MM.1S (cell line): ENCODE data around the gene ZNF860.

Experiments used
- DNase-seq: peaks from one replicate; pipeline ENCODE4 v3.0.0-alpha.2; 2015
- H2AFZ ChIP-seq: fragments of 300-600 bp; sonication (generic); 2 replicates; pipeline ENCODE4 v1.6.0; 2016; ENCODE audit warnings: antibody characterized with exemption, low read length
- H3F3A ChIP-seq: fragments of 300-600 bp; sonication (generic); 2 replicates; pipeline ENCODE4 v1.6.1; 2016; ENCODE audit warnings: mild to moderate bottlenecking, antibody characterized with exemption, low read length, moderate library complexity, mixed read lengths; ENCODE audit not compliant: insufficient read depth
- H3K27ac ChIP-seq: fragments of 300-600 bp; sonication (generic); 2 replicates; pipeline ENCODE4 v1.5.1; 2016; ENCODE audit warnings: mild to moderate bottlenecking, low read length
- H3K27me3 ChIP-seq: fragments of 300-600 bp; sonication (generic); replicated peaks from 2 replicates; pipeline ENCODE4 v1.6.0; 2016; ENCODE audit warnings: low read length; ENCODE audit not compliant: insufficient read depth
- H3K36me3 ChIP-seq: fragments of 300-600 bp; sonication (generic); replicated peaks from 2 replicates; pipeline ENCODE4 v1.6.1; 2016; ENCODE audit warnings: mild to moderate bottlenecking, low read length, mixed read lengths; ENCODE audit not compliant: insufficient read depth
- H3K4me1 ChIP-seq: fragments of 300-600 bp; sonication (generic); 2 replicates; pipeline ENCODE4 v1.6.1; 2016; ENCODE audit warnings: low read length, mixed read lengths
- H3K4me2 ChIP-seq: fragments of 300-600 bp; sonication (generic); 2 replicates; pipeline ENCODE4 v1.6.0; 2016; ENCODE audit warnings: low read depth, low read length
- H3K4me3 ChIP-seq: fragments of 300-600 bp; sonication (generic); 2 replicates; pipeline ENCODE4 v1.5.1; 2016; ENCODE audit warnings: low read length, mixed read lengths
- H3K79me2 ChIP-seq: fragments of 300-600 bp; sonication (generic); 2 replicates; pipeline ENCODE4 v1.6.1; 2016; ENCODE audit warnings: mixed run types, low read length, mixed read lengths
- H3K9ac ChIP-seq: fragments of 300-600 bp; sonication (generic); 2 replicates; pipeline ENCODE4 v1.6.1; 2016; ENCODE audit warnings: low read length, mixed read lengths
- H3K9me2 ChIP-seq: fragments of 300-600 bp; sonication (generic); replicated peaks from 2 replicates; pipeline ENCODE4 v1.6.1; 2016; ENCODE audit warnings: mild to moderate bottlenecking, low read length, mixed read lengths; ENCODE audit not compliant: insufficient read depth
- H3K9me3 ChIP-seq: fragments of 300-600 bp; sonication (generic); replicated peaks from 2 replicates; pipeline ENCODE4 v1.6.1; 2016; ENCODE audit warnings: mild to moderate bottlenecking, low read length, mixed read lengths; ENCODE audit not compliant: insufficient read depth
- H4K20me1 ChIP-seq: fragments of 300-600 bp; sonication (generic); 2 replicates; pipeline ENCODE4 v1.6.1; 2016; ENCODE audit warnings: mild to moderate bottlenecking, low read length, moderate library complexity, mixed read lengths; ENCODE audit not compliant: insufficient read depth
- EZH2 ChIP-seq: fragments of 300-600 bp; sonication (generic); optimal IDR thresholded peaks from 2 replicates; pipeline ENCODE3; 2017; ENCODE audit warnings: low read depth, mild to moderate bottlenecking, antibody characterized with exemption, low read length, mixed read lengths
- EZH2phosphoT487 ChIP-seq: fragments of 300-600 bp; sonication (generic); IDR thresholded peaks from 2 replicates; pipeline ENCODE4 v1.6.1; 2018; ENCODE audit warnings: antibody characterized with exemption, low read length
- TF ChIP-seq, protein P1 (sequence below): fragments of 300-600 bp; sonication (generic); IDR thresholded peaks from 2 replicates; pipeline ENCODE4 v1.5.1; 2016; ENCODE audit warnings: antibody characterized with exemption, low read length, mixed read lengths

The ZNF860 gene

DNA sequence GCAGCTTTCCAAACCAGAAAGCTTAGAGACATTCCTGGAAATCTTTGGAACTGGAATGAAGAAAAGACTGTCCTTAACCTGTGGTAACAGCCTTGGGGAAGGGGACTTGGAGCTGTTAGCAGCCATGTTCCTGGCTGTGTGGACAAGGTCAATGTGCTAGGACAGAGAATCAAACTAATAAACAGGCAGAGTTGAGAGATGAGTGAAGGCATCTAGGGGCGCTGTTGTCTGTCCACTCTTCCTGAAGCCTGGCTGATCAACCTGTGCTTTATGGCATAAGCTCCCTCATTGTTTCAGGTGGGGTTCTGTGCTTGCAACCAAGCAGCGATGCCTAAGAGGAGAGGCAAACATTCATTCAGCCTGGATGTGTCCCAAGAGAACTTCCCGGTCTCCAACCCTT lies 19.3 kb downstream of the ZNF860 start:
- Histone ChIP-seq H4K20me1 (no peaks in the 10 kb centered on the region), H3K9me3 (no peaks in the 10 kb centered on the region), H3K36me3 (no peaks in the 10 kb centered on the region), H3K4me3 (no peak overlapping the region), H3K4me1 (no peaks in the 10 kb centered on the region), H3F3A (no peaks in the 10 kb centered on the region), H2AFZ (no peak overlapping the region), H3K27ac (no peak overlapping the region), H3K79me2 (no peaks in the 10 kb centered on the region), H3K9ac (no peak overlapping the region), H3K27me3 (no peaks in the 10 kb centered on the region), H3K4me2 (no peak overlapping the region), H3K9me2 (no peaks in the 10 kb centered on the region)
- no peak for DNase-seq
- TF ChIP-seq, protein P1, sequence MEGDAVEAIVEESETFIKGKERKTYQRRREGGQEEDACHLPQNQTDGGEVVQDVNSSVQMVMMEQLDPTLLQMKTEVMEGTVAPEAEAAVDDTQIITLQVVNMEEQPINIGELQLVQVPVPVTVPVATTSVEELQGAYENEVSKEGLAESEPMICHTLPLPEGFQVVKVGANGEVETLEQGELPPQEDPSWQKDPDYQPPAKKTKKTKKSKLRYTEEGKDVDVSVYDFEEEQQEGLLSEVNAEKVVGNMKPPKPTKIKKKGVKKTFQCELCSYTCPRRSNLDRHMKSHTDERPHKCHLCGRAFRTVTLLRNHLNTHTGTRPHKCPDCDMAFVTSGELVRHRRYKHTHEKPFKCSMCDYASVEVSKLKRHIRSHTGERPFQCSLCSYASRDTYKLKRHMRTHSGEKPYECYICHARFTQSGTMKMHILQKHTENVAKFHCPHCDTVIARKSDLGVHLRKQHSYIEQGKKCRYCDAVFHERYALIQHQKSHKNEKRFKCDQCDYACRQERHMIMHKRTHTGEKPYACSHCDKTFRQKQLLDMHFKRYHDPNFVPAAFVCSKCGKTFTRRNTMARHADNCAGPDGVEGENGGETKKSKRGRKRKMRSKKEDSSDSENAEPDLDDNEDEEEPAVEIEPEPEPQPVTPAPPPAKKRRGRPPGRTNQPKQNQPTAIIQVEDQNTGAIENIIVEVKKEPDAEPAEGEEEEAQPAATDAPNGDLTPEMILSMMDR, result no peak

DNA sequence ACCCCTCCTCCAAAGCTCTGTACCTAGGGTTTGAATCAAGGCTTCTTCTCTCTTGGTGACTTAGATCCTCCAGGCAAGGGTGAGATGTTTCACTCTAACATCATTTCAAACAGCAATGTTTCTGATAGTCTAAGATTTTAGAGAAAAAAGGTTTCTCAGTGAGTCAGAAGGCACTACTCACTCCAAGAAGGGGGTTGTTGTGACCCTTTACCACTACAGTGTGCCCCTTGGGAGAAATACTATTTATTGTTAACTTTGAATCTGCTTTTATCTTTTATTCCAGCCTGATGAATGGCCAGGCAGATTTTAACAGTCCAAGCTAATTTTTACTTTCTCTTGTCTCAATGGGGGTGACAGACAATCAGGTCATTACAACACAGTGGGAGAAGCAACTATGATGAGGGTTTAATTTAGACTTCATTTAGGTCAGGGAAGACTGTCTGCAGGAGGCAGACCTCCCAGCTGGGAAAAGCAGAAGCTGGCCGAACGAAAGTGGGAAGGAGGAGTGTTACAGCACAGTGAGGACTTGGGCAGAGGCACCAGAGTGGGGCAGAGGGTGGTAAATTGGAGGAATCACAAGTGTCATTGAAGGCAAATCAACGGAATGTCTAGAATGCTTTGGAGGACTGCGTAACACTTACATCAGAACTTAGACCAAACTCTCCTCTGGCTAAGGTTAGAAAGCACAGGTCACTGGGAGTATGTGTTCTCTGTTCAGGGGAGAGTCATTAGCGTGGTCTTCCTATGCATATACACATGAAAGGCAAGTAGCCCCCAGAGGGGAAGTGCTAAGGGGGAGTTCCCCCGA lies 21.2 kb downstream of the ZNF860 start:
- Histone ChIP-seq H3K36me3 (no peaks in the 10 kb centered on the region), H3K9me2 (no peaks in the 10 kb centered on the region), H3K4me3 (no peak overlapping the region), H3K4me2 (no peak overlapping the region), H4K20me1 (no peaks in the 10 kb centered on the region), H3K27ac (no peak overlapping the region), H3F3A (no peaks in the 10 kb centered on the region), H3K27me3 (no peaks in the 10 kb centered on the region), H3K4me1 (no peaks in the 10 kb centered on the region), H3K79me2 (no peaks in the 10 kb centered on the region), H3K9me3 (no peaks in the 10 kb centered on the region), H2AFZ (no peak overlapping the region), H3K9ac (no peak overlapping the region)
- TF ChIP-seq, protein P1, result no peak
- TF ChIP-seq EZH2phosphoT487, result no peak
- no peak for TF ChIP-seq EZH2
- DNase-seq, result no peak

DNA sequence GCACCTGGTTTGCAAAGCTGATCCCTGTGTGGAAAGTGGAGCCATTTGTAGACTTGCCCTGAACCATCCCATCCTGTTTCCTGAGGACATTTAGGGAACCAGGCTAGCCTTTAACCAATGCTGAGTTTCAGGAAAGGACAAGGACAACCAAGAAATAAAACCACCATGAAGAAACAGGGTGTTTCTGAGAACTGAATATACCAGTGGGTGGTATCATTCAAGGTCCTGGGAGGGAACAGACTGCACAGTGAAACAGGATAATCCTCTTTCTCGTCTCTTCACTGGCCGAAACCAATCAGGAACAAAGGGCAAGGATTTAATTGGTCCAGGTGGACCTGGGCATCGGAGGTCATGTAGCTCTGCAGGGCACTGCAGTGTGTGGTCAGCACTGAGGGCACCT lies 21.8 kb downstream of the ZNF860 start:
- no peak overlapping the region for H3K27ac ChIP-seq
- no peaks in the 10 kb centered on the region for H3K4me1 ChIP-seq
- no peaks in the 10 kb centered on the region for H4K20me1 ChIP-seq
- no peak overlapping the region for H3K4me3 ChIP-seq
- no peaks in the 10 kb centered on the region for H3K36me3 ChIP-seq
- no peak overlapping the region for H3K9ac ChIP-seq
- H3K27me3 ChIP-seq, result no peaks in the 10 kb centered on the region
- no peak for DNase-seq
- H3K4me2 ChIP-seq, result no peak overlapping the region
- H3K9me2 ChIP-seq, result no peaks in the 10 kb centered on the region
- TF ChIP-seq, protein P1, result no peak
- TF ChIP-seq EZH2phosphoT487 (no peak), EZH2 (no peak)
- no peaks in the 10 kb centered on the region for H3K9me3 ChIP-seq
- H3F3A ChIP-seq, result no peaks in the 10 kb centered on the region
- H2AFZ ChIP-seq, result no peak overlapping the region
- H3K79me2 ChIP-seq, result no peaks in the 10 kb centered on the region
